GM23248 (cell line): ENCODE results near the gene FAM9B.

Source experiments
- EZH2 ChIP-seq: fragments of 200-600 bp; sonication (generic); IDR thresholded peaks from 2 replicates; pipeline ENCODE4 v1.6.1; 2018; ENCODE audit warnings: antibody characterized with exemption, mild to moderate bottlenecking; ENCODE audit not compliant: insufficient read depth, poor library complexity, severe bottlenecking
- EZH2phosphoT487 ChIP-seq: fragments of 200-600 bp; sonication (generic); IDR thresholded peaks from 2 replicates; pipeline ENCODE4 v1.6.1; 2018; ENCODE audit warnings: antibody characterized with exemption, moderate library complexity, mild to moderate bottlenecking, low read depth; ENCODE audit not compliant: insufficient read depth

DNA sequence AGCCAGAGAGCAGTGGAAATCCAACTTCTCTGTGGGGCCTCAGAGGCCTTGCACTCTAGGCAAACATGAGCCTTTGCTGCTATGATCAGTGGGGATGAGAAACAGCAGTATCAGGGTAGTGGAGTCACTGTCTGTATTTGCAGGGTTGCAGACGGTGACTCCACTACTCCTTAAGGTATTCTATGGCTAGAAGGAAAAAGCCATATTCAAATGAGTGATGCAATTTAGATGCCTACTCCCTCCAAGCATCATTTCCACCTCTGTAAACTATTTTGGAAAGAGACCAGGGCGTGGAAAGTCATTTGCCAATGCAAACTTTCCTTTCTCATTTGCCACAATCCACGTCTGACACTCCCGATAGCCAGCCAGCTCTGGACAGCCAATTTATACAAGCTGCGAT lies 35.6 kb upstream of the FAM9B start:
- TF ChIP-seq EZH2phosphoT487 (no peak), EZH2 (no peak)
